ENCODE results near the gene OGA. TPM values are rescaled to one million over a fixed set of nuclear protein-coding genes. Genes with fewer than 3 reads are reported as not detected.

OGA gene
- total RNA-seq, 1 experiment from 2014 or later: 96.1 TPM

- intact Hi-C loops (cut with micrococcal nuclease): no loop called here
- TF ChIP-seq CTCF (IDR thresholded peaks at IDR 0.05; ENCODE audit: unreplicated experiment): no peak
- no peaks in the 10 kb centered on the region for H3K9me3 Mint-ChIP-seq (ENCODE audit: unreplicated experiment)
- ChIA-PET CTCF (interaction anchor here (0.6 to 1.5 kb wide), 4 partner anchors 45 to 612 kb away, joined by 3 to 6 read pairs (median 4); no protein-coding TSS in a partner anchor), POLR2A (interaction anchor here (0.9 kb wide), 1 partner anchor 188 kb away, joined by 3 read pairs; the partner anchor contains the start of genes DPCD and POLL)
- H3K36me3 Mint-ChIP-seq (ENCODE audit: insufficient read depth, unreplicated experiment): peaks cover 11% of the 10 kb centered on the region
- peak within 1 kb of the TSS; percentile 40 for H3K4me3 Mint-ChIP-seq (ENCODE audit: unreplicated experiment)
- BruUV-seq (replicated peaks): no TSS peak
- peaks cover 4% of the 10 kb centered on the region for H3K4me1 Mint-ChIP-seq (ENCODE audit: insufficient read depth, unreplicated experiment)
- no peak for DNase-seq (ENCODE audit: unreplicated experiment)
- H3K27me3 Mint-ChIP-seq (ENCODE audit: insufficient read depth, unreplicated experiment): peaks cover 21% of the 10 kb centered on the region
- H3K27ac Mint-ChIP-seq (ENCODE audit: low read depth, unreplicated experiment): no peak within 1 kb of the TSS
Measured at GRCh38 chr10:101775273-101776160, 42.7 kb downstream of the OGA start, which contains the start of gene FGF8. Gene FGF8, minus strand, starts transcription at chr10:101776114. Its CDS starts 214 bp downstream, at chr10:101775900.

GRCh38 chr10:101774589-101775272 lies 43.5 kb downstream of the OGA start:
- H3K27ac Mint-ChIP-seq (ENCODE audit: low read depth, unreplicated experiment): no peak overlapping the region
- H3K4me3 Mint-ChIP-seq (ENCODE audit: unreplicated experiment): no peak overlapping the region
- no peak for TF ChIP-seq CTCF (IDR thresholded peaks at IDR 0.05; ENCODE audit: unreplicated experiment)
- ChIA-PET CTCF (interaction anchor here (0.6 to 1.5 kb wide), 4 partner anchors 46 to 612 kb away, joined by 3 to 6 read pairs (median 4); no protein-coding TSS in a partner anchor), POLR2A (interaction anchor here (0.9 kb wide), 1 partner anchor 187 kb away, joined by 3 read pairs; the partner anchor contains the start of genes DPCD and POLL)
- H3K36me3 Mint-ChIP-seq (ENCODE audit: insufficient read depth, unreplicated experiment): peaks cover 11% of the 10 kb centered on the region
- BruUV-seq (replicated peaks): no TSS peak
- H3K4me1 Mint-ChIP-seq (ENCODE audit: insufficient read depth, unreplicated experiment): peaks cover 4% of the 10 kb centered on the region
- H3K27me3 Mint-ChIP-seq (ENCODE audit: insufficient read depth, unreplicated experiment): peaks cover 21% of the 10 kb centered on the region
- DNase-seq (ENCODE audit: unreplicated experiment): no peak
- intact Hi-C loops (cut with micrococcal nuclease): no loop called here
- no peaks in the 10 kb centered on the region for H3K9me3 Mint-ChIP-seq (ENCODE audit: unreplicated experiment)

GRCh38 chr10:101773923-101774588 lies 44.2 kb downstream of the OGA start:
- Mint-ChIP-seq H3K4me3 (ENCODE audit: unreplicated experiment) (no peak overlapping the region), H3K4me1 (ENCODE audit: insufficient read depth, unreplicated experiment) (peaks cover 4% of the 10 kb centered on the region), H3K27me3 (ENCODE audit: insufficient read depth, unreplicated experiment) (peaks cover 21% of the 10 kb centered on the region), H3K9me3 (ENCODE audit: unreplicated experiment) (no peaks in the 10 kb centered on the region), H3K27ac (ENCODE audit: low read depth, unreplicated experiment) (no peak overlapping the region), H3K36me3 (ENCODE audit: insufficient read depth, unreplicated experiment) (peaks cover 8% of the 10 kb centered on the region)
- TF ChIP-seq CTCF (IDR thresholded peaks at IDR 0.05; ENCODE audit: unreplicated experiment): no peak
- intact Hi-C loops (cut with micrococcal nuclease): no loop called here
- ChIA-PET CTCF (interaction anchor here (1.5 kb wide), 1 partner anchor 560 kb away, joined by 6 read pairs; no protein-coding TSS in a partner anchor), POLR2A (interaction anchor here (0.9 to 1.2 kb wide), 2 partner anchors 9 to 186 kb away, joined by 3 read pairs; partner anchors contain the start of genes DPCD, NPM3 and POLL)
- no TSS peak for BruUV-seq (replicated peaks)
- DNase-seq (ENCODE audit: unreplicated experiment): no peak

All from MCF 10A (cell line).